H1 (cell line): Measurements from ENCODE around the gene SLC9A7.

ENCODE experiments used
- CBX8 ChIP-seq: fragments of 300-800, 300-1000 bp; sonication (generic); IDR thresholded peaks from 2 replicates; pipeline ENCODE4 v1.7.1; 2016; ENCODE audit warnings: low read depth, low read length, borderline replicate concordance
- CREB1 ChIP-seq: IDR thresholded peaks from 2 replicates; pipeline ENCODE4 v1.6.1; 2012; ENCODE audit warnings: inconsistent platforms
- EP300 ChIP-seq, 2 experiments: IDR thresholded peaks; 1 replicate in 1 of 2; 2 replicates in 1 of 2; pipeline ENCODE4 v1.6.1; 2011 to 2012; ENCODE audit warnings: low read depth in 2 of 2, low read length in 2 of 2, mild to moderate bottlenecking in 2 of 2, borderline replicate concordance in 1 of 2, inconsistent platforms in 1 of 2, moderate library complexity in 1 of 2
- EZH2 ChIP-seq: fragments of 200-600 bp; sonication (generic); IDR thresholded peaks from 2 replicates; pipeline ENCODE4 v1.7.1; 2012; ENCODE audit warnings: low read depth, mild to moderate bottlenecking, moderate library complexity, low read length, inconsistent platforms; ENCODE audit not compliant: severe bottlenecking
- MAFK ChIP-seq: IDR thresholded peaks from 2 replicates; pipeline ENCODE4 v1.6.1; 2012; ENCODE audit warnings: low read depth, mild to moderate bottlenecking, improper control_type of control experiment, low read length
- POLR2A ChIP-seq, 2 experiments: IDR thresholded peaks; 1 replicate in 1 of 2; 2 replicates in 1 of 2; pipeline ENCODE4 v1.6.1; 2011; ENCODE audit warnings: low read depth in 2 of 2, low read length in 2 of 2, mild to moderate bottlenecking in 2 of 2; ENCODE audit errors: control extremely low read depth in 1 of 2
- POLR2AphosphoS5 ChIP-seq: IDR thresholded peaks from 2 replicates; pipeline ENCODE4 v1.6.1; 2011; ENCODE audit warnings: low read depth, low read length
- RFX5 ChIP-seq: IDR thresholded peaks from 2 replicates; pipeline ENCODE4 v1.6.1; 2011; ENCODE audit warnings: low read depth, low read length, improper control_type of control experiment, borderline replicate concordance
- SP1 ChIP-seq: IDR thresholded peaks from 2 replicates; pipeline ENCODE4 v1.6.1; 2011; ENCODE audit warnings: low read depth, low read length
- TF ChIP-seq, protein P1 (sequence below), 3 experiments: IDR thresholded peaks; 1 replicate in 2 of 3; 2 replicates in 1 of 3; pipeline versions ENCODE4 v1.5.1 to v1.6.1; 2011; ENCODE audit warnings: low read length in 3 of 3, mild to moderate bottlenecking in 3 of 3, inconsistent platforms in 2 of 3, low read depth in 1 of 3, moderate library complexity in 1 of 3; ENCODE audit not compliant: insufficient read depth in 1 of 3; ENCODE audit errors: control extremely low read depth in 1 of 3
- TF ChIP-seq, protein P2 (sequence below): IDR thresholded peaks from 2 replicates; pipeline ENCODE4 v1.6.1; 2012; ENCODE audit warnings: inconsistent platforms

DNA sequence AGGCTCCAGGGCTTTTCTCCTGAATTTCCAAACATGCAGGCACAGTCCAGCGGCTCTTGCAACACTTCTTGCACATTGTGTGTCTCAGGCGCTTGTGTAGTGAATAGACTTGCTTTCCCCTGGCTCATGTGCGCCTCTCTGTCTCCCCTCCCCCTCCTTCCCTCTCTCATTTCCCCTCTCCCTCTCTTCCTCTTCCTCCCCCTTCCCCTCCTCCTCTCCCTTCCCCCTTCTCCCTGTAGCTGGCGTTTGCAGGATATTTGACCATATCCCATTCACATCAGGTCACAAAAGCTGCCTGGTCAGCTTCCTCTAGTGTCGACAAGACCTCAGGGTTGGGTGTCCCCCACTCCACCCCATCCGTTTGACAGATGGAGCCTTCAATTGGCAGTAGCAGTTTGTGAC, 182.9 kb downstream of the SLC9A7 start:
- TF ChIP-seq EP300 (IDR thresholded peaks at IDR 0.05; ENCODE audit: borderline replicate concordance in 1 of 2, low read depth in 2 of 2, low read length in 2 of 2) (no peak), RFX5 (no peak), MAFK (no peak), CBX8 (no peak), POLR2AphosphoS5 (no peak), EZH2 (no peak), POLR2A (IDR thresholded peaks at IDR 0.05; ENCODE audit: control extremely low read depth in 1 of 2, low read depth in 2 of 2, low read length in 2 of 2) (no peak), SP1 (no peak), CREB1 (no peak)
- TF ChIP-seq, protein P1, sequence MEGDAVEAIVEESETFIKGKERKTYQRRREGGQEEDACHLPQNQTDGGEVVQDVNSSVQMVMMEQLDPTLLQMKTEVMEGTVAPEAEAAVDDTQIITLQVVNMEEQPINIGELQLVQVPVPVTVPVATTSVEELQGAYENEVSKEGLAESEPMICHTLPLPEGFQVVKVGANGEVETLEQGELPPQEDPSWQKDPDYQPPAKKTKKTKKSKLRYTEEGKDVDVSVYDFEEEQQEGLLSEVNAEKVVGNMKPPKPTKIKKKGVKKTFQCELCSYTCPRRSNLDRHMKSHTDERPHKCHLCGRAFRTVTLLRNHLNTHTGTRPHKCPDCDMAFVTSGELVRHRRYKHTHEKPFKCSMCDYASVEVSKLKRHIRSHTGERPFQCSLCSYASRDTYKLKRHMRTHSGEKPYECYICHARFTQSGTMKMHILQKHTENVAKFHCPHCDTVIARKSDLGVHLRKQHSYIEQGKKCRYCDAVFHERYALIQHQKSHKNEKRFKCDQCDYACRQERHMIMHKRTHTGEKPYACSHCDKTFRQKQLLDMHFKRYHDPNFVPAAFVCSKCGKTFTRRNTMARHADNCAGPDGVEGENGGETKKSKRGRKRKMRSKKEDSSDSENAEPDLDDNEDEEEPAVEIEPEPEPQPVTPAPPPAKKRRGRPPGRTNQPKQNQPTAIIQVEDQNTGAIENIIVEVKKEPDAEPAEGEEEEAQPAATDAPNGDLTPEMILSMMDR (IDR thresholded peaks at IDR 0.05; ENCODE audit: control extremely low read depth in 1 of 3, insufficient read depth in 1 of 3, low read depth in 1 of 3, low read length in 3 of 3): no peak
- TF ChIP-seq, protein P2, sequence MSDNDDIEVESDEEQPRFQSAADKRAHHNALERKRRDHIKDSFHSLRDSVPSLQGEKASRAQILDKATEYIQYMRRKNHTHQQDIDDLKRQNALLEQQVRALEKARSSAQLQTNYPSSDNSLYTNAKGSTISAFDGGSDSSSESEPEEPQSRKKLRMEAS: no peak
